T-helper 2 cell treated with Interferon-gamma antibody and Interleukin-4, amounts not matched to agents 5 μg/mL and 100 μg/mL, for 36 hours (primary cell): Measurements from ENCODE around the gene ITIH1.
A peak's percentile ranks its signal among the peaks of the same experiment; 100 is the strongest.

Experiments used
- DNase-seq: peaks from one replicate; pipeline ENCODE4 v3.0.0; 2021; ENCODE audit warnings: low spot score
- H3K27ac Mint-ChIP-seq: one replicate; pipeline ENCODE4 v1.8.0; 2021; ENCODE audit warnings: mild to moderate bottlenecking, mixed read lengths
- H3K27me3 Mint-ChIP-seq: one replicate; pipeline ENCODE4 v1.8.0; 2021; ENCODE audit warnings: low read depth, mixed read lengths
- H3K36me3 Mint-ChIP-seq: one replicate; pipeline ENCODE4 v1.8.0; 2021; ENCODE audit warnings: low read depth, mixed read lengths
- H3K4me1 Mint-ChIP-seq: one replicate; pipeline ENCODE4 v1.8.0; 2021; ENCODE audit warnings: low read depth, mixed read lengths
- H3K4me3 Mint-ChIP-seq: one replicate; pipeline ENCODE4 v1.8.0; 2022; ENCODE audit warnings: mild to moderate bottlenecking, moderate library complexity, mixed read lengths
- H3K9me3 Mint-ChIP-seq: one replicate; pipeline ENCODE4 v1.8.0; 2021; ENCODE audit warnings: mixed read lengths

Gene ITIH1

GRCh38 chr3:52827441-52827840, 50.0 kb downstream of the ITIH1 start:
- H3K27ac Mint-ChIP-seq, result no peak overlapping the region
- DNase-seq, result no peak
- H3K27me3 Mint-ChIP-seq, result no peaks in the 10 kb centered on the region

DNA sequence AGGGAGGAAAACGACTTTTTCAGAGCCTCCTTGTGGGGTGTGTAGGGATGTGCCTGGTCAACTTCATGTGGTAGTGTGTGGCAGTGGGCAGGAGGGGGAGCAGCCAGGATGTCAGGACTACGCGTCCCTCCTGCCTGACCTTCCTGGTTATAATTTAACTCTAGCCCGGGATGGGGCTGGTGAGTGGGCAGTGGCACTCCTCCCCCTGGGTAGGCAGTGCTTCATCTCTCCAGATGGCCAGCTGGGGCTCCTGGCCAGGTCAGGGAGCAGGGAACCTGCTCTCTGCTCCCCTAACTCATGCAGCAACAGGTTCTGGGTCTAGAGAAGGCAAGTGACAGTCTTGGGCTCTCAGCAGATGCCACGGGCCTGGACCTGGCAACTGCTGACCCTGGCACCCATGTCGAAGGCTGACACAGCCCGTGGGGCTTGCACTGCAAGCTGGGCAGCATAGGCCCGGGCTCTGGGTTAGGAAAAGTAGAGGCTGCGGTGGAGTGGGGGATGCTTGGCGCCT, 50.5 kb downstream of the ITIH1 start:
- H3K36me3 Mint-ChIP-seq, result no peaks in the 10 kb centered on the region
- no peaks in the 10 kb centered on the region for H3K4me1 Mint-ChIP-seq
- DNase-seq, result no peak
- H3K27me3 Mint-ChIP-seq, result no peaks in the 10 kb centered on the region
- no peak overlapping the region for H3K4me3 Mint-ChIP-seq
- H3K27ac Mint-ChIP-seq, result no peak overlapping the region
- no peaks in the 10 kb centered on the region for H3K9me3 Mint-ChIP-seq

More at GRCh38 chr3:52827441-52827840, 50.0 kb downstream of the ITIH1 start:
- Mint-ChIP-seq H3K4me3 (no peak overlapping the region), H3K4me1 (no peaks in the 10 kb centered on the region), H3K9me3 (no peaks in the 10 kb centered on the region), H3K36me3 (no peaks in the 10 kb centered on the region)

- H3K27me3 Mint-ChIP-seq, result no peaks in the 10 kb centered on the region
Measured at GRCh38 chr3:52829482-52829881, 52.1 kb downstream of the ITIH1 start.

DNA sequence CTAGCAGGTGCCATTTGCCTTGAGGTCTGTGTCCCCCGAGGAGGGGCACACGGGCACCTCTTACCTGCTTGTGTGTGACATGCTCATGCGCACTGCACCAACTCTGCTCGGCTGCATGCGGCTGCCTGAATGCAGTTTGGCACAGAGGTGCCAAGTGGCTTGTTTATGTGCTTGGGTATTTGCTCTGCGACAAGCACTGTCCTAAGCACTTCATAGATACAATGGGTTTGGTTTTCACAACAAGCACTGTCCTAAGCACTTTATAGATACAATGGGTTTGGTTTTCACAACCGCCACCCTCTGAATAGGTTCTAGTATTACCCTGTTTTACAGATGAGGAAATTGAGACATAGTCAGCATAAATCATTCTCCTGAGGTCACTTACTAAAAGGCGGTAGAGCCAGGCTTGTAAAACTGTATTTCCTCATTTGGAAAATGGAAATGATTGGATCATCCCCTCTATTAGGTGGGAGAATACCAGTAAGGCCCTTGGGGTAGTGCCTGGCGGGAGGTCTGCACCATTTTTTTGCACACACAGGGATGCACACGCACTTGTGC, 52.6 kb downstream of the ITIH1 start:
- Mint-ChIP-seq H3K36me3 (no peaks in the 10 kb centered on the region), H3K27ac (no peak overlapping the region), H3K4me1 (no peaks in the 10 kb centered on the region), H3K4me3 (no peak overlapping the region), H3K9me3 (no peaks in the 10 kb centered on the region), H3K27me3 (no peaks in the 10 kb centered on the region)
- no peak for DNase-seq

More at GRCh38 chr3:52829482-52829881, 52.1 kb downstream of the ITIH1 start:
- Mint-ChIP-seq H3K4me3 (no peak overlapping the region), H3K9me3 (no peaks in the 10 kb centered on the region), H3K27ac (no peak overlapping the region), H3K4me1 (no peaks in the 10 kb centered on the region), H3K36me3 (no peaks in the 10 kb centered on the region)
- no peak for DNase-seq

DNA sequence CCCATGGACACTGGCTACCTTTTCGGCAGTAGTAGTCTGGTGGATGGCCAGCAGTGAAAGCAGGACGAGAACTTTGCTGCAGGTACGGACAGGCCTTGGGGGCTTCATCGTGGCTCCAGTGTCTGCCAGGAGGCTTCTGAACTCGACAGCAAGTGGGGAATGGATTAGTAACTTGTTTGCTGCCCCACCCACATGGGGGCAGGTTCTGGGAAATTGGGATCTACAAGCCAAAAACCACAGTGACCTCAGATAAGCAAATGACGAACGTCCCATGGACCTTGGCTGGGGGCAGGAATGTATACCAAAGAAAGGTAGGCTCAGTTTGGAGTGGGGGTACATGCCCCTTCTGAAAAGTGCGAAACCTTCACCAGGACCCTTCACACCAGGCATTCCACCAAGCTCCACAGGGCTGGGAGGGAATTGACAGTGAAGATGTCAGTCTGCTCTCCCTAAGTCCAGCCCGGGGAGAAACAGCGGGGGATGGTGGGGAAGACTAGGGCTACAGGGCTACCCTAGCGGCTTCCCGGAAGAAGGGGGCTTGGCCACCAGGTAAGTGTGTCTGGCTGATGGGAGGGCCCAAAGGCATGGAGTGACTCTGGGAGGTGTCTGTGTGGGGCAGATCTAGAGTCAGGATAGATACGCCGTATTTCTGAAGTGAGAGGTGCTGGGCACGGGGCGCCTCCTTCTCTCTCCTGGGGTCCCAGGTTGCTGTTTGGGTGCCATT, 53.3 kb downstream of the ITIH1 start, which contains the start of gene ITIH4:
ITIH4 (minus strand) TSS at position 138 of the 724 bp plus-strand sequence; CDS start at position 108, 30 bp downstream.
- Mint-ChIP-seq H3K36me3 (no peaks in the 10 kb centered on the region), H3K4me3 (no peak within 1 kb of the TSS), H3K27ac (no peak within 1 kb of the TSS)

GRCh38 chr3:52831500-52832301, 54.3 kb downstream of the ITIH1 start:
- Mint-ChIP-seq H3K27me3 (no peaks in the 10 kb centered on the region), H3K4me1 (no peaks in the 10 kb centered on the region), H3K36me3 (no peaks in the 10 kb centered on the region), H3K9me3 (no peaks in the 10 kb centered on the region), H3K27ac (no peak overlapping the region), H3K4me3 (no peak overlapping the region)
- DNase-seq, result no peak

More for the DNA sequence above, 53.3 kb downstream of the ITIH1 start, which contains the start of gene ITIH4:
- DNase-seq, result no peak
- Mint-ChIP-seq H3K27me3 (no peaks in the 10 kb centered on the region), H3K9me3 (no peaks in the 10 kb centered on the region), H3K4me1 (no peaks in the 10 kb centered on the region)

DNA sequence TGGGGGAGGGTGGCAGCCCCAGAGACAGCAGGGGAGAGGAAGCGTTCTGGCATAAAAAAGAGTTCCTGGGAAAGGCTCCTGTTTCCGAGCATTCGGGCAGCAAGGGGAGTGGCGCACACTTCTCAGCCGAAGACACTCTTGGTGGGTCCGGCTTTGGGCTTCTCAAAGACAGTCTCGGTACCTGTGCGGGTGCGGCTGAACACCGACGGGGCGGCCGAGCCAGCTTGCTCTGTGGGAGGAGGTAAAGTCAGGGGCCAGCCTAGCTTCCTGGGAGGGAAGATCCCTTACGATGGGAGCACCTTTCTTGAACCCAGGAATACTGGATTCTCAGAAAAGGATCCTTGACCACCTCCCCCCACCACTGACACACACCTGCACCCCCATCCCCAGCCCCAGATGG, 55.8 kb downstream of the ITIH1 start:
- no peaks in the 10 kb centered on the region for H3K36me3 Mint-ChIP-seq
- no peak overlapping the region for H3K27ac Mint-ChIP-seq
- H3K27me3 Mint-ChIP-seq, result no peaks in the 10 kb centered on the region
- no peaks in the 10 kb centered on the region for H3K9me3 Mint-ChIP-seq
- no peak overlapping the region for H3K4me3 Mint-ChIP-seq
- DNase-seq, result no peak
- H3K4me1 Mint-ChIP-seq, result peaks cover 8% of the 10 kb centered on the region

GRCh38 chr3:52834871-52835501, 57.6 kb downstream of the ITIH1 start, which contains the start of gene MUSTN1:
MUSTN1 (minus strand) TSS chr3:52835019; CDS start chr3:52834948, 71 bp downstream.
- H3K4me1 Mint-ChIP-seq, result peaks cover 17% of the 10 kb centered on the region
- H3K27ac Mint-ChIP-seq, result no peak within 1 kb of the TSS

DNA sequence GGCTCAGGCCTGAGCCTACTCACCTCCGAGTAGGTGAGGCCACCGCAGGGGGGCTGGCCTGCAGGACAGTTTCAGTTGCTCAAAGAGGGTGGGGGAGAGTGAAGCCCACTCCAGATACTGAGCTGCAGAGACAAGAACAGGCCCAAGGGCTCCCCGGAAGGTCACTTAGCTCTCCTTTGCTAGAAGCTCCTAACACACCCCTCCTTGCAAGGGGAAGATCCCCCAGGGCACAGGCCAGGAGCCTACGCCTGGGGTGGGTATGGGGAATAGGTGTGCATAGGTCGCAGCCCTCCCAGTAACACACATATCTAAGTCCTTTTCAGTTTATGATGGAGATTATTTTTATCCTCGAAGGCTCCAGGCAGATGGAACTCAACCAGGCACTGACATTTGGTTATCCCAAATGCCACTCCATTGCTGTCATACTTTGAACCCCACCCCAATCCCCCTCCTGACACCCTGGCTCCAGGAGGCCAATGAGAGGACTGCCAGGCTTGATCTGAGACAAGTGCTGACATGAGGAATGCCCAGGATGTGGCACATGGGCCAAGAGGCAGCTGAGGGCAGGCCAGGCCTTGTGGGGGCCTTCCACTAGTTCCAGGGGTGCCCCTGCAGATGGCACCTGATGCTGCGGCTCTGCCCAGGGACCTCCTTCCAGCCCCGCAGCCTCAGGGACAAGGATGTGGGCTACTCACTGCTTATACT, 58.5 kb downstream of the ITIH1 start:
- no peak for DNase-seq
- Mint-ChIP-seq H3K36me3 (no peaks in the 10 kb centered on the region), H3K27me3 (no peaks in the 10 kb centered on the region), H3K4me1 (peaks cover 17% of the 10 kb centered on the region), H3K27ac (no peak overlapping the region), H3K9me3 (no peaks in the 10 kb centered on the region), H3K4me3 (no peak overlapping the region)

More at GRCh38 chr3:52834871-52835501, 57.6 kb downstream of the ITIH1 start, which contains the start of gene MUSTN1:
- no peaks in the 10 kb centered on the region for H3K9me3 Mint-ChIP-seq
- H3K36me3 Mint-ChIP-seq, result no peaks in the 10 kb centered on the region
- H3K27me3 Mint-ChIP-seq, result no peaks in the 10 kb centered on the region
- H3K4me3 Mint-ChIP-seq, result no peak within 1 kb of the TSS
- no peak for DNase-seq

- H3K36me3 Mint-ChIP-seq, result no peaks in the 10 kb centered on the region
- H3K4me1 Mint-ChIP-seq, result peaks cover 17% of the 10 kb centered on the region
- no peak overlapping the region for H3K27ac Mint-ChIP-seq
- H3K27me3 Mint-ChIP-seq, result no peaks in the 10 kb centered on the region
- DNase-seq, result no peak
- H3K9me3 Mint-ChIP-seq, result no peaks in the 10 kb centered on the region
- no peak overlapping the region for H3K4me3 Mint-ChIP-seq
Measured at GRCh38 chr3:52836471-52836845, 59.1 kb downstream of the ITIH1 start.

- H3K27ac Mint-ChIP-seq, result no peak overlapping the region
- no peaks in the 10 kb centered on the region for H3K27me3 Mint-ChIP-seq
- H3K4me3 Mint-ChIP-seq, result no peak overlapping the region
- H3K36me3 Mint-ChIP-seq, result peaks cover 2% of the 10 kb centered on the region
- peaks cover 17% of the 10 kb centered on the region for H3K4me1 Mint-ChIP-seq
- DNase-seq, result no peak
- H3K9me3 Mint-ChIP-seq, result no peaks in the 10 kb centered on the region
Measured at GRCh38 chr3:52836986-52837385, 59.6 kb downstream of the ITIH1 start.

DNA sequence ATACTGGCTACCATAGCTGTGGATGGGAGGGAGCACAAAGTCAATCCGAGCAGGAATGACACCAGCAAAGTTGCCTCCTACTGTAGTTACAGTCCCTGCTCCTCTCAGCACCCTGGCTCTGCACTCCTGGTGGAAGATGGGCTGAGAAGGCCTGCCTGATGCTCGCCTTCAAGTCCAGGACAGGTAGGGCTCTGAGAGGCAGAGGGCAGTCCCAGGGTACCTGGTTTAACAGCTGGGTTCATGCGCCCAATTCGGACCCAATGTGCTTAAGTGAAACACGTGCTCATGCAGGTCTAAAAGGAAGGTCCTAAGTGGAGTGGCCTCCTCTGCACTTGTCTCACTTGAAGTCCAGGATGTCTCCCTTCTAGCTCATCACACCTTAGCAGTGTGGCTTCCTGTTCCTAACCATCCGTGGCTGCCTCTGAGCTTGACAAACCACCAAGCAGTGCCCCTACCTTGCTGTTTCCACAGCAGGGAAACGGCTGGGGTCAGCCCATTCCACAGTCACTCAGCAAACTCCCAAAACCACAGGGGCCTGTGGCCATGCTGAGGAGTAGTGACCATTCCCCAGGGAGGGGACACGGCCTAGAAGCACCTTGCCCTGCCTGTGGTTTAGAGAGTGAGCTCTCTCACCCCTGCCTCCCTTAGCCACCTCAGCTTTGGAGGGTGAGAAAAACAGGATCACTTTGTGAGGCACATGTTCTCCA, 61.3 kb downstream of the ITIH1 start:
- no peaks in the 10 kb centered on the region for H3K9me3 Mint-ChIP-seq
- no peaks in the 10 kb centered on the region for H3K27me3 Mint-ChIP-seq
- DNase-seq, result no peak
- H3K4me3 Mint-ChIP-seq, result no peak overlapping the region
- H3K4me1 Mint-ChIP-seq, result peaks cover 17% of the 10 kb centered on the region
- peak overlapping the region; percentile 36 for H3K27ac Mint-ChIP-seq
- H3K36me3 Mint-ChIP-seq, result peaks cover 2% of the 10 kb centered on the region

DNA sequence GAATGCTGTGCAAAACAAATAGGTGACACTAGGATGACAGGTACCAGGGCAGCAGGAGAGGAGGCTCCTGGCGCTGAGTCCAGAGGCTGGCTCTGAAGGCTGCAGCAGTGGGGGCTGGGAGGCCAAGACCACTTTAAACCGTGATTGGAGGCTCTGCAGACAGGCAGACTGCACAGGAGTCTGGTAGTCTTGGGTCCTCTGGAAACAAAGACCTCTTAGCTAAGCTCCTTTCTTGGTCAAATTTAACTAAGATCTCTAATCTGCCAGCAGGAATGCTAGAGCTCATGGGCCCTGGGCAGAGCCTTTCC, 61.8 kb downstream of the ITIH1 start:
- Mint-ChIP-seq H3K27ac (no peak overlapping the region), H3K36me3 (peaks cover 2% of the 10 kb centered on the region), H3K4me3 (no peak overlapping the region), H3K27me3 (no peaks in the 10 kb centered on the region), H3K9me3 (no peaks in the 10 kb centered on the region), H3K4me1 (peaks cover 17% of the 10 kb centered on the region)
- no peak for DNase-seq
